HUES64 (cell line): Measurements from ENCODE around the gene EBF3.

ENCODE experiments used
- H3K27ac ChIP-seq: 2 replicates; pipeline ENCODE4 v1.7.0; 2013; ENCODE audit warnings: low read depth, low read length, inconsistent platforms
- H3K27me3 ChIP-seq: 2 replicates; pipeline ENCODE4 v1.6.1; 2013; ENCODE audit warnings: mild to moderate bottlenecking, low read length; ENCODE audit not compliant: insufficient read depth
- H3K36me3 ChIP-seq: 2 replicates; pipeline ENCODE4 v1.6.1; 2013; ENCODE audit warnings: mild to moderate bottlenecking, low read length; ENCODE audit not compliant: insufficient read depth
- H3K4me1 ChIP-seq: 2 replicates; pipeline ENCODE4 v1.6.1; 2013; ENCODE audit warnings: mild to moderate bottlenecking, low read length, moderate library complexity; ENCODE audit not compliant: insufficient read depth
- H3K4me3 ChIP-seq: 2 replicates; pipeline ENCODE4 v1.5.1; 2013; ENCODE audit warnings: mild to moderate bottlenecking, low read length, moderate library complexity
- H3K9ac ChIP-seq: 2 replicates; pipeline ENCODE4 v1.6.1; 2013; ENCODE audit warnings: mild to moderate bottlenecking, low read depth, low read length
- H3K9me3 ChIP-seq: 2 replicates; pipeline ENCODE4 v1.6.1; 2013; ENCODE audit warnings: low read depth, low read length; ENCODE audit not compliant: insufficient read depth
- WGBS: fragments of 150-250, 120-280 bp; methylation state at CpG from one replicate; pipeline ENCODE4 v1.1.7; 2013; ENCODE audit warnings: missing lambda C conversion rate; 5-methylcytosine and 5-hydroxymethylcytosine counted together

The EBF3 gene

DNA sequence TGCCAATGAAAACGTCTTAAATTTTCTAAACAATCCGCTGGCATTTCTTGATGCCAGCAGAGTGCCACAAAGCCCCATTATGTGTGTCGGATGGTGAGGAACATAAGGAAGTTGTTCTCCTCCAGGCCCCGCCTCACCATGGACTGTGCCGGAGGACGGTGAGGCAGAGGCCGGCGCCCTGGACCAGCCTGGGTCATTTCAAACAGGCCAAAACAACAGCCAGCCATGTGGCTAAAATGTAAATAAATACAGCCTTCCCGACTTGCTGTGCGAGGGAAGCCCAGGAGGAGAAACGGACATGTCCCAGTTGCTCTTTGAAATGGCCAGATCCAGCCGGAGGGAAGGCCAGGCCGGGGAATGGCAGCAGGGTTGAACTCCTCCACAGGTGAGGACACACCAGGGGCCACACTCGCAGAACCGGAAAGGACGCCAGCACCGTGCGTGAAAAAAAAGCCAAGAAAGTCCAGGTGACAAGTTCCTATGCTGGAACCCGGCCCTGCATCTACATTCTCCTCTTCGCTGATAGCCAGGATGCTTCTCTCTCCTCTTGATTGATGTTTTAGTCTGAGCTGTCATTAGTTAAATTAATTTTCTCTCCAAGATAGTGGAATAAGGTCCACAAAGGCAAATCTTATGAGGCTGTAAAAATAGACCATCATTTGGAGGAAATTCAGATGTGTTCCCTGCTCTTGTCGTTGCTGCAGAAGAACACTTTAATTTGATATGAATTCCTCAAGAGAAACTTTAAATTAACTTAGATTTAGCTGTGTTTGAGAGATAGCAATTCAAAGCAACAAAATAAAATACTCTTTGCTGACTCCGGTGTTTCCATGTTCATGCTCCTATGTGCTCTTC, 64.6 kb downstream of the EBF3 start:
- Histone ChIP-seq H3K4me3 (no peak overlapping the region), H3K9ac (no peak overlapping the region), H3K27me3 (peaks cover 35% of the 10 kb centered on the region), H3K9me3 (no peaks in the 10 kb centered on the region), H3K27ac (no peak overlapping the region), H3K36me3 (no peaks in the 10 kb centered on the region), H3K4me1 (peaks cover 50% of the 10 kb centered on the region)
- 83% methylated on average over 22 of the region's 22 CpGs for WGBS

DNA sequence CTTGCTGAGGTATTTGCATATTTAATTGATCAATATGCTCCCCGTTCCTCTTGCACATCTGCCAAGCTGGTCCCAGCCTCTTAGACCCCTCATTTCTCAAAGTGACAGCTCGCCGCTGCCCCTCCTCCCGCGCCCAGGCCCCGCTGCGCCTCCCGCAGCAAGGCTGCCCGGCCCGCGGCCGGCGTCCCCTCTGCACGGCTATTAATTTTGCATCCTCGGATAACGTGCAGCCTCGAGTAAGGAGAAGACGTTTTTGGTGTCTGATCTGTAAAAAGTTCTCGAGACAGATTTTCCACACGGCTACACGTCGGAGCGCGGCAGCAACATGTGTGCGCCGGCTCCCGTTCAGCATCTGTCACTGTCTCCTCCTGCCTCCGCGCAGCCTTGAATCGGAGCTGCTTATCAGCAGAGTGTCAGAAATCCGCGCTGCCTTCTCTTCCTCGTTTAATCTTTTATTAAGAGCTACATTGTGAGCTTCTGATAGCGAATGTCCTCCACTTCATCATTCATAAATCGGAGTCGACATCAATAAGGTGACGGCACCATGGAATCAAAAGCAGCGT, 65.3 kb downstream of the EBF3 start:
- WGBS: 90% methylated on average over 38 of the region's 38 CpGs
- peaks cover 50% of the 10 kb centered on the region for H3K4me1 ChIP-seq
- peaks cover 35% of the 10 kb centered on the region for H3K27me3 ChIP-seq
- no peak overlapping the region for H3K4me3 ChIP-seq
- H3K9me3 ChIP-seq: no peaks in the 10 kb centered on the region
- H3K36me3 ChIP-seq: no peaks in the 10 kb centered on the region
- H3K27ac ChIP-seq: no peak overlapping the region
- H3K9ac ChIP-seq: no peak overlapping the region

DNA sequence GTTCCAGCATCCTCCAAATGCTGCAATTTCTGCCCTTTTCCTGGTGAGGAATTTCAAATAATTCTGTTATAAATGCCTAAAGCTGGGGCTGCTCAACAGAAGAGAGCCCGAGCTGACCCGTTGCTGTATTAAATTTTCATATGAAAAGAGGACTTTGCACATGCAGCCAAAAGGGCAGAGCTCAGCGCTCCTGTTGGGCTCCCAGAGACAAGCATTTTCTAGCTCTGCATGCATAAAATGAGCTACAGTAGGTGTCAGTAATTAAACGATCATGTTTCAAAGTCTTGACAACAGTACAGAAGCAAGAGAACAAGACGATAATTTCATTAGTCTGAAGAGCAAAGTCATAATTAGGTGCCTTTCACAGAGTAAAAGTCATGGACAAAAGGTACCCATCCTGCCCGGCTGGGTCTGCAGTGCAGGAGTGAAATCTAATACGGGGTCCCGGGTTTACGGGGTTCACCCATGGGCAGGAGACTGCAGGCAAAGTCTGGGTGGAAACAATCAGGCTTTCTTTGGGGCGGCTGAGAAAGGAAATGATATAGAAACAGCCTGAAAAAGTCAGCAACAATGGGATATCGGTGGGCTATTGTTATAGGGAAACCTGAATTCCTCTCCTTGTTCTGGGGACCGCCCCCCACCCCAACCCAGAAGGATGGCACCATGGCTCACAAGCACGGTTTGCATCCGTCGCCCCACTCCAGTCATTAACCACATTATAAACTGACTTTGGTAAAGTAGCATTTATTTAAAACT, 66.0 kb downstream of the EBF3 start:
- no peak overlapping the region for H3K9ac ChIP-seq
- no peaks in the 10 kb centered on the region for H3K36me3 ChIP-seq
- peaks cover 53% of the 10 kb centered on the region for H3K4me1 ChIP-seq
- WGBS: 48% methylated on average over 15 of the region's 15 CpGs
- no peak overlapping the region for H3K4me3 ChIP-seq
- H3K27ac ChIP-seq: no peak overlapping the region
- no peaks in the 10 kb centered on the region for H3K9me3 ChIP-seq
- H3K27me3 ChIP-seq: peaks cover 35% of the 10 kb centered on the region

DNA sequence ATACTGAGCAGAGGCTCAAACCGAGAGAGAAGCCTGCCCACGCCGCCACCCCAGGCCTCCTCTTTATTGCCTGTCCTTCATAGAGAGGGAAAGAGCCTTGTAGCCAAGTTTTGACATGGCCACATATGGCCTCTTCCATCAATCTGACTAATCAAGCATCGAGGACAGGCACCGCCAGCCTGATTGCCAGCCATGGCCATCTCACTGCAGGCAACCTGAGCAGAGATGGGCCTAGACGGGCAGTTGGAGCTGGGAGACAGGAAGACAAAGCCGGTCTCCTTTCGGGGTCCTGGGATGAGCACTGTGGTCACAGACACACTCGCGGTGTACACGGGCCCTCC, 67.2 kb downstream of the EBF3 start:
- Histone ChIP-seq H3K4me1 (peaks cover 48% of the 10 kb centered on the region), H3K27me3 (peaks cover 35% of the 10 kb centered on the region), H3K9ac (no peak overlapping the region), H3K9me3 (no peaks in the 10 kb centered on the region), H3K4me3 (no peak overlapping the region), H3K36me3 (no peaks in the 10 kb centered on the region), H3K27ac (peak overlapping the region; percentile 8; the same call in 1 of the 2 replicates)
- 70% methylated on average over 11 of the region's 11 CpGs for WGBS

DNA sequence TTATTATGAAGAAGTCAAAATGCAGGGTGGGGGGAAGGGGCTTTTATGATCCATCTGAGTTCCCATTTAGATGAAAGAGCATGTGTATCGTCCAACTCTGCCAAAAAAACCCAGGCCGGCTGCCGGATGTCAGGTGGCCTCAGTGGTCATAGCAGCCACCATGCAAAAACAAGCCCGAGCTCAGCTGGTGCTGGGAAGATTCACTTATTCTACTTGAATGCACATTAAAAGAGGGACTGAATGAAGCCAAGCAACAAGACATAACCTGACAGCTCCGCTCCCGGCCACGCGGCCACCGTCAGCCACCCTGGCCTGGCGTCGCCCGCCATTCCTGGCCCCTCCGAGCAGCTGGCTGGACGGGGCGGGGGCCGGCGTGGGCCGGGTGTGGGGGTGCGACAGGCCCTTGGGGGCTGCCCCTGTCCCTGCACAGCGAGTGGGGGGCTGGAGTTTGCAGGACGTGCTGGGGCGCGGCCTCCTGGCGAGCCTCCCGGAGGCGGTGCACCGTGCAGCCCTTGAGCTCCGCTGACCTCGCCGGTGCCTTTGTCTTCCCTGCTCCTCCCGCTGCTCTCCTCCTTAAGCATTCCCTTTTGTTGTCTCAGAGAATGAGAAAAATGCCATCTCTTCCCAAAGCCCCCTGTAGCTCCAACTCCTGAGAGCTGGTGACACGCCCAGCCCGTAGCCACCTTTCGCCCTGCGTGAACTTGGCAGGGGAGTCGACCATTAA, 67.8 kb downstream of the EBF3 start:
- H3K36me3 ChIP-seq: no peaks in the 10 kb centered on the region
- H3K27me3 ChIP-seq: peaks cover 35% of the 10 kb centered on the region
- H3K4me1 ChIP-seq: peaks cover 46% of the 10 kb centered on the region
- H3K4me3 ChIP-seq: no peak overlapping the region
- no peak overlapping the region for H3K9ac ChIP-seq
- 36% methylated on average over 36 of the region's 36 CpGs for WGBS
- H3K9me3 ChIP-seq: no peaks in the 10 kb centered on the region
- peak overlapping the region; percentile 8; the same call in 1 of the 2 replicates for H3K27ac ChIP-seq

DNA sequence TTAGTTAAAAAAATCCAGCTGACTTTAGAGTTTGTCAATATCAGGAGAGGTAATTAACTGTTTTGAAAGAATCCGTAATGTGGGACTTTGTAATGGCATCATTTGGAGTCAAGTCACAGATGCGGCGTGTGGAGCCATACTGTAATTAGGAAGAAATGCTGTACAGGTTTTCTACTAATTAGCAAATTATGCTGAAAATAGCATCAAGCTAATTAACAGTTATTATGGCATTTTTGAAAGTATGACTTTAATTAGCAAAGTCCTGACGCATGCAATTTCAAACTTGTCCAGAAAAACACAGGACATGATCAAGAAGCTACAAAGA, 68.3 kb downstream of the EBF3 start:
- H3K36me3 ChIP-seq: no peaks in the 10 kb centered on the region
- peaks cover 46% of the 10 kb centered on the region for H3K4me1 ChIP-seq
- H3K27ac ChIP-seq: no peak overlapping the region
- no peak overlapping the region for H3K9ac ChIP-seq
- H3K27me3 ChIP-seq: peaks cover 30% of the 10 kb centered on the region
- H3K4me3 ChIP-seq: no peak overlapping the region
- no peaks in the 10 kb centered on the region for H3K9me3 ChIP-seq
- 99% methylated on average over 4 of the region's 4 CpGs for WGBS

DNA sequence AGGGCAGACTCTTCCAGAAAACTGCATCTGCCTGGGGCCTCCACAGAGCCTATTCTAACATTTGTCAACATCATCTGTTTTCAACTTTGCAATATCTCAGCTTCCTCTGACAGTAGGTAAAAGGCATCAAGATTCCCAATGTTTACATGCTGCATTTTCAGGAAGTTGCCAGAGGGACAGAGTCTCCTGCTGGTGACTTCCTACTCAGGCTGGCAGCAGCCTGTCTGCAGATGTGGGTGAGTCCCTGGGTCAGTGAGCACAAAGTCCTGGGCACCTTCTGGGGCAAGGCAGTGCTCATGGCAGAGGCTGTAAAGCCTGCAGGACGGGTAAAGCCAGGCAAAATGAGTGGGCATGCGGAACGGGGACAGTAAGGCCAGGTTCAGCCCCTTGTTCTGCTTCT, 69.4 kb downstream of the EBF3 start:
- Histone ChIP-seq H3K4me1 (peaks cover 47% of the 10 kb centered on the region), H3K4me3 (no peak overlapping the region), H3K27ac (no peak overlapping the region), H3K9ac (no peak overlapping the region), H3K27me3 (peaks cover 25% of the 10 kb centered on the region), H3K36me3 (no peaks in the 10 kb centered on the region), H3K9me3 (no peaks in the 10 kb centered on the region)
- 91% methylated on average over 3 of the region's 3 CpGs for WGBS

DNA sequence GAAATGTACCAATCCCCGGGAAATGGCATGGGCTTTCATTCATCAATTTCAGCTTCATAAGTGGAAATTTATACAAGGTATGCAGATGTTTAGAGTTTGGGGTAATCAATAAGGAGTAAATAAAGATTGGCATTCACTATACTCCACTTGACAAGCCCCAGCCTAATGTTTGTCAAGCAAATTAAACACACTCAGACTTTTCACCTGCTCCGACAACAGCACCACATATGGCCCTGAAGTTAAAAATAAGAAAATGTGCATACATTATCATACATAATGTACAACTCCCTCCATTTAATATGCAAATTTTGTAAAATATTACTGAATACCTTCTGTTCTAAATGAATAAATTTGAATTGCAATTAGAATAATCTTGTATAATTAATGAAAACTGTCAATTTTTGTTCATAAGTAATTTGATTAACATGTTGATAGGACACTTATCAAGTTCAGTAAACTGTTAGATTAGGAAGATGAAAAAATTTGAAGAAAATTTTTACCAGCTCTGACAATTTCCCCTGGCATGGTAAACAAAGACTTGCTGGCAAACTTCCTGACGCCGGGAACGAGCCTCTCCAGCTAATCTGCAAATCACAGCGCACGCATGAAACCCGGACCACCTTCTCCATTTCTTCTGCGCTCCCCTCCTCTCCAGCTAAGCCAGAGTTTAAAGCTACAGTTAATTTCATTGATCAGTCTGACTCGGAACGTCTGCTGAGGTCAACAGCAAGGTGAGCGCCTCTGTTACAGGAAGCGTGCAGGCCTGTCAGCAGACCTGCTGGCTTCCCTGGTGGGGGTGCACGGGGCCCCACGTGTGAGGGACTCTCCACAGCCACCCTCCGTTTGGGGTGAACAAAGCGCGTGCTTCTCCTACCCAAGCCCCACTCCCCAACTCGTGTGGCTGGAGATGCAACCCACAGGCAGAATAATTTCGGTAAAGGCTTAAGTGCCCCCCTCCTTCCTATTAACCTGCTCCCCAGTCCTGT, 70.7 kb downstream of the EBF3 start:
- no peak overlapping the region for H3K9ac ChIP-seq
- no peaks in the 10 kb centered on the region for H3K36me3 ChIP-seq
- H3K4me3 ChIP-seq: no peak overlapping the region
- H3K9me3 ChIP-seq: no peaks in the 10 kb centered on the region
- 81% methylated on average over 20 of the region's 20 CpGs for WGBS
- H3K4me1 ChIP-seq: peaks cover 38% of the 10 kb centered on the region
- H3K27ac ChIP-seq: no peak overlapping the region
- H3K27me3 ChIP-seq: peaks cover 19% of the 10 kb centered on the region

DNA sequence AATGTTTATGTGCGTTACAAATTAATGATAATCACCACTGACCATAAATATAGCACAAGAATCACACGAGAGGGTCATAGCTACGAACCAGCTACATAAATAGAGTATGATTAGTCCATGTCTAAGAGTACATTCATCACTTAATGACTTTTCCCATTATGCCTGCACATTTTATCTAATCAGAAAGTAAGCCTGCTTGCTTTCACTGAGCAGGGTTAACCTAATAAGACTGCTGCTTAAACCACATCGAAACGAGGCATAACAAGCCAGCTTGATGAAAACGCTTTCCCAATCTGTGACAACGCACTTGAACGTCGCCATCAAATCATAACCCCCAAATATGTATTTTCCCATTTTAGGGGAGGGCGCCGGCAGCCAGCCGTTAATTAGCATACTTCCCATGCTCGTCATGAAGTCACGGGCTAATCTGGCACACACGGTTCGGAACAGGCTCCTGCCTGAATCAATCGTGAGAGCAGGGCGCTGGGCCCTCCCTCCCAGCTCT, 71.5 kb downstream of the EBF3 start:
- Histone ChIP-seq H3K9me3 (no peaks in the 10 kb centered on the region), H3K36me3 (no peaks in the 10 kb centered on the region), H3K27ac (no peak overlapping the region), H3K4me3 (no peak overlapping the region), H3K9ac (no peak overlapping the region), H3K27me3 (peaks cover 15% of the 10 kb centered on the region), H3K4me1 (peaks cover 30% of the 10 kb centered on the region)
- 93% methylated on average over 18 of the region's 18 CpGs for WGBS

DNA sequence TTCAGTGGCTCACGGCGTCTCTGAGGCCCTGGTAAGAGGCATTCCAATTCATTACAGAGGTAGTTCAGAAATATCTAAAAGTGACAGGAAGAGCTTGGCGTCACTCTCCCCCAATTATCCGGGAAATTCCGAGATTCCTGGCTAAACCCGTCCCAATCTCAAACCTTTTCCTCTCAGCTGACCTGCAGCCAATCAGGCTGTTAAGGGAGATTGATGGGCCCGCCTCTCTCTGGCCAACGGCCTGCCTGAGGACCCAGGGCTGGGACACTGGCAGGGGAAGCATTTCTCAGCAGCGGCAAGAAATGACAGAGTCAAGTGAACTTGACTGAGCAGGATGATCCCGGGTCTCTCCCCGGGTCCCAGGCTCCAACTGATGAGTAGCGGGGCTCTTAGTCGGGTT, 72.3 kb downstream of the EBF3 start:
- WGBS: 79% methylated on average over 13 of the region's 13 CpGs

More for the DNA sequence above, 72.3 kb downstream of the EBF3 start:
- Histone ChIP-seq H3K4me1 (peaks cover 22% of the 10 kb centered on the region), H3K9me3 (no peaks in the 10 kb centered on the region), H3K27me3 (peaks cover 8% of the 10 kb centered on the region), H3K27ac (no peak overlapping the region), H3K4me3 (no peak overlapping the region), H3K36me3 (no peaks in the 10 kb centered on the region), H3K9ac (no peak overlapping the region)
